Measurements from ENCODE around the gene LRRC4C.

Gene LRRC4C

DNA sequence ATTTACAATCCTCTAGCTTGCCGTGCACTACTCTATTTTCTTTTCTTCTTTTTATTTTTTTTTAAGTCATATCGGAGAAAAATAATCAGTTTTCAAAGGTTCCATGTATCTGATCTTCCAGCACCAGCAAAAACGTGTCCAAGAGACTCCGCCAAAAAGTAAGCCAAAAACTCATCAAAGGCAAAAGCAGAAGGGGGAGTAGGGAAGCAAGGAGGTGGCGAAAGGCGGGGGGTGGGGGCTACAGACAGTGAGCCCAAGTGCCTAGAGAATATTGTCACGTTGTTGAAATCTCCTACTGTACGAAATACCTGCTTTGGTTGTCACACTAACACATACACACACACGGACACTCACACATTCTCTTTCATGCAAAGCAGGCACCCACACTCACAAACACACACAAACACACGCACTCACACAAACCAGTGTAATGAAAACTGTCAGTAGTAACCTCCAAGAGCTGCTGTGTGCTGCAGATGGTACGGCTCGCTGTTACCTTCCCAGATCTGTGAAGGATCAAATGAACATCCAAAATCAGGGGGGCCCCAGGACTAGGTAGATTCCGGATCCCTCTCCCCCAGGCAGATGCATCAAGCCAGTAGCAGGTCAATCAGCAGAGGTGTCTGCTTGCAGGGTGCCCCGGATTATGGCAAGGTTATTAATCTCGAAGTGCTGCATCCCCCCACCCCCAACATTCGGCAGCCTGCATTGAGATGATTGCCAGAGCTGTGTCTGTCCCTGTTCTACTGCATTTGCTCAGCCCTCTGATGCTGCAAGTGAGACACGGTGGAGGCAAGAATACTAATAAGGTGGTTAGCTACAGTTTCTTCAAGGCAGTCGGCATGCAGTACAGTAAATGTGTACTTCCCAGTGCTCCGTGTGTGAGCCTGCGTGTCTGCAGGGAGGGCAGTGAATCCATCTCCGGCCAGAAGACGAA lies at the start of gene LRRC4C:
Gene LRRC4C, minus strand, starts transcription at position 188 of the 937 bp plus-strand sequence.
- DNase-seq (ENCODE audit: low read depth): no peak

DNA sequence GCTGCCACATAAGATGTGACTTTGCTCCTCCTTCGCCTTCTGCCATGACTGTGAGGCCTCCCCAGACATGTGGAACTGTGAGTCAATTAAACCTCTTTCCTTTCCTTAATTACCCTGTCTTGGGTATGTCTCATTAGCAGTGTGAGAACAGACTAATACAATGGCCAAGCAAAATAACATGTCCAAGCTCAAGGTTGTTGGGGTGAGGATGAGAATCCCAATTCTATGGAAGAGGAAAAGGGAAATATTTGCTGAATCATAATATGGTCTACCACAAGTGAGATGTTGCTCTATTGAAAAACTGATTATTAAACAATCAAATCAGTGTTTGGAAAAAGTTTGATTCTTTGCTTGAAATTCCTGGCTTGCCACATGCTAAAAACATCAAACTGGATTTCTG lies 48.7 kb upstream of the LRRC4C start:
- no peak for DNase-seq (ENCODE audit: low read depth)

DNA sequence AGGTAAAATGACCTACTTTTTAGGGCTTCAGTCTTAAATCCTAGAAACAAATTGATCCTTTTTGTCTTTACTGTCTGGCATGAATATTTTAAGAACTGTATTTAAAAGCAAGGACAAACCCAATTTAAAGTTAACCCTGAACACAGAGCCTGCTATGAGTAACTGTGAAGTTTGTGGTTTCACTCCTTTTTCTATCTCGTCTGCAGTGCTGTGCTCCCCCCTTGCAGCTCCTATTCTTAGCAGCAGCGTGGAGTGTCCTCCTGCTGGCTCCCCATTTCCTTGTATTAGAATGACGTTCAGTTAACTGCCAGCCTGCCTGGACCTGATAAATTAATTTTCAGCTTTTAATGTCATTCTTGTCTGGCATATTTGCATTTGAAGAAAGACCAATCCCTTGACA lies 40.0 kb upstream of the LRRC4C start:
- DNase-seq (ENCODE audit: low read depth): no peak

DNA sequence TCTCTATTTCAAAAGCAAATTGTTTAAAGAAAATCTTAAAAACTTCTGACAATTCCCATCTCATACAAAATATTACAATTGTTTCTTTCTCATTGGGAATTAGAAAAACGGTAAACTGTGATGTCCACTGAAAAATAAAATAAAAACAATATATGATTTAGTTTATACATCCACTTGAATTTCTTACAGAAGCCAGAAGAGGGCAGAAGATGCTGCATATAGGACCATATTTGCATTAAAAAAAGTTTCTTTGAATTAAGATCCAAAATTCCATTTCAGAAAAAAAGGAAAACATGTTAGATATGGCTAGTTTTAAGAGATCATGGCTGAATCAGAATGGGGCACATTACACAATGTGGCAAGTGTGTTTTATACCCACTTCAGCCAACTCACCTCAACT lies 39.3 kb upstream of the LRRC4C start:
- no peak for DNase-seq (ENCODE audit: low read depth)

DNA sequence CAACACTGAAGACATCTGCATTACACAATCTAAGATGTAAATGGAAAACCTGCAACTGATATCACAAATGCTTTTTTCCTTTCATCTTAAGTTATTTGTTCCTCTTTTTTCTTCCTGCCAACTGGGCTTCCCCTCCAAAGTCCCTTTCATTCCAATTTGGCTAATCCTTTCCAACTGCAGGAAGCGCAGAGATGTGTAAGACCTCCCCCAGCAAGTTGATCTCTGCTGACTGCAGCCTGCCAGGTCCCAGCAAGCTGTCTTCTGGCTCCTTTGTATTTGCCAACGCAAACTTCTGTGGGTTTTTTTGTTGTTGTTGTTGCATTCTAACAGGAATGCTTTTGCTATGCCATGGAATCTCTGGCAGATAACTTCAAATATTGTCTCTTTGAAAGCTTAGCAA lies 38.5 kb upstream of the LRRC4C start:
- no peak for DNase-seq (ENCODE audit: low read depth)

DNA sequence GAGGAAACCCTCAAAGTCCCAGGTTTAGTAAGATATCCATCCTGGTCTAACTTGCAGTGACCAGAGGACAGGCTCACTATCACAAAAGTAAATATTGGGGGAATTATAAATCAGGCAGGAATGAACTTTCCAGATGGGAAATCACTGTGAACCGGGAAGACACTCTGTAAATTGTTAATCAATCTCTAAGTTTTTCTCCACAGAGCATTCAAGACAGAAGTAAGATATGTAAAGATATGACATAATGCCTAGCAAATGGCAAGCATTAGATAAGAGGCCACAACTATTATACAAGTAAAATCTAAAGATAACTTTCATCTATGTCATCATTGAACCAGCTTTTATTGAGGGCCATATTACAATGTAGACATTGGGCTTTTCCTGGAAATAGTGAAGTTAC lies 35.3 kb upstream of the LRRC4C start:
- no peak for DNase-seq (ENCODE audit: low read depth)

DNA sequence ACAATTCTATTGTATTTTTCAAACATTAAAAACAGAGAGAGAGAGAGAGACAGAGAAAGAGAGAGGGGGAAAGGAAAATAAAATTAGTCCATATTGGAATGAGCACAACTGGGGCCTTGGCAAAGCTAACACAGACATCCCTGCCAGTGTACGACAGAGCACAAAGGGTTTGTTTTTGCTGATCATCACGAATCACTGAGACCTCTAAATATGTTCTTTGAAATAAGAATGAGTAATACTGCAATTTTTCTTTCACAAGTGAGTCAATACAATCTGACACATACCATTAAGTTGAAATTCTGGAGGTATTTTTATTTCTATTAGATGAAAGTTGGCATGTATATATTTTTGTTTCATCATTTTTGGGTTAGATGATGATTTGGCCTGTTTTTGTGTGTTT lies 27.0 kb upstream of the LRRC4C start:
- no peak for DNase-seq (ENCODE audit: low read depth)

DNA sequence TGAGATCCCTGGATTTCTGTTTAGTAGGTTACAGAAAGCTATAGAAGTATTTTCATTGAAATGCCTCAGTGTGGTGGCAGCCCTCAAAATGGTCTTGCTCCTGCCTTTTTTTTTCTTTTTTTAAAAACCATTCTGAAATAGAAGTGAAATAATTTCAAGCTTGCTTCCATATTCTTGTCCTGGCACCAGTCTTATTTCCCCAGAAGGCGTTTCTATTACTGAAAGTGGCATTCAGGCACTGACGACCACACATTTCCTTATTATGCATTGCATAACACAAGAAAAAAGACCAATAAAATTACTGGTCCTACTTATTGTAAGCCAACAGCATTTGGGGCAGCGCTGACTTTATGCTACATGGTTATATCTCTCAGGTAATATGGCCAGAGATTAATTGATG lies 24.5 kb upstream of the LRRC4C start:
- no peak for DNase-seq (ENCODE audit: low read depth)

DNA sequence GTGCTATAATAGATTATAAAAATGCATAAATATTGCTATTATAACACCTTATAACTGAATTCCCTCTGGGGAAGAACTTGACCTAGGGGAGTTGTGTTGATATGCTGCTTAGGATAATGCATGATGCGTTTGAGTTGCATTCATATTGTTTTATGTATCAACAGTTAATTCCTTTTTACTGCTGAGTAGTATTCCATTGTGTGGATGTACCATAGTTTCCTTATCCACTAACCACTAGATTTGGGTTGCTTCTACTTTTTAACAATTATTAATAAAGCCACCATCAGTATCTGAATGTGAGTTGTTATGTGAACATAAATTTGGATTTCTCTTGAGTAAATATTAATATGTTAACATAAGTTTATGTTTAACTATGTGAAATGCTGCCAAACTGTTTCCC lies 19.7 kb upstream of the LRRC4C start:
- no peak for DNase-seq (ENCODE audit: low read depth)

DNA sequence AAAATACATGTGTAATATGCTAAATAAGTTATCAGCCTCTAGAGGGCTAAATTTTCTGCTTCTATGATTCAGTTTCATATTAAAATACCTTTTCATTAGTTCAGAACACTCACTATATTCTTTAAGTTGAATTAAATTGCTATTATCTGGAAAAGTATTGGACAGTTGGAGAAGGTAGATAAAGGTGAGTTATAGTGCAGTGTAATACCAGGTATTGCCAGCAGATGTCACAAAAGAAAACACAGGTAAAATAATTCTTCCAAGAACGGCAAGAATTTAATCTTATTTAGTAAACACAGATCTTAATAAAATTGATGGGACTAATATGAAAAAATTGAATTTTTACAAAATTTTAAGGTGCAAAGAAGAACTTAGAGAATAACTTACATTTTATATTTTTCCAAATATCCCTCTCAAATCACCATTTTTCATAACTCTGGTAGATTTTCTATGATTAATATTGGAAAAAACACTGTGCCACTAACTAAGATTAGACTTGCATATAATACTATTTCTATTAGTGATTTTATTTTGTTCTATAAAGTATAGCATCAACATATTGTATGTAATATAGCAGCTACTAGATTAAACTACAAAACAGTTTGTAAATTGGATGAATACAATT lies 1.7 kb upstream of the LRRC4C start:
- no peak for DNase-seq (ENCODE audit: low read depth)

DNA sequence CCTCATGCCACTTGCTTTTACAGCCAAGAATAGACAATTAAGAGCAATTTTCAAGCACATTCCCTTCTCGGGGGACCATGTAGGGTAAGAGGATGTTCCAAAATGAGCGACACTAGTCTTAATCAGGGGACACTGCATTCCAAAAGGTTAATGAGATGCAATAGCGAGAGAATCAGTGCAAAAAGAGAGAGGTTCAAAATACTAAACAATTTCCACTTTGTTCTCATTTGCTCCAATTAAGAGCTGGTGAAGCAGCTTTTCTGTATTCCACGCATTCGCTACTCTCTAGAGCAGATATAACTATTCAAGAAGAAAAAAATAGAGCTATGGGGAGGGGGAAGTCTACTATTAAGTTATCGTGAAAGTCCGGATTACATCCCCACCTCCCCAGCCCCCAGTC lies 811 bp downstream of the LRRC4C start:
- no peak for DNase-seq (ENCODE audit: low read depth)

DNA sequence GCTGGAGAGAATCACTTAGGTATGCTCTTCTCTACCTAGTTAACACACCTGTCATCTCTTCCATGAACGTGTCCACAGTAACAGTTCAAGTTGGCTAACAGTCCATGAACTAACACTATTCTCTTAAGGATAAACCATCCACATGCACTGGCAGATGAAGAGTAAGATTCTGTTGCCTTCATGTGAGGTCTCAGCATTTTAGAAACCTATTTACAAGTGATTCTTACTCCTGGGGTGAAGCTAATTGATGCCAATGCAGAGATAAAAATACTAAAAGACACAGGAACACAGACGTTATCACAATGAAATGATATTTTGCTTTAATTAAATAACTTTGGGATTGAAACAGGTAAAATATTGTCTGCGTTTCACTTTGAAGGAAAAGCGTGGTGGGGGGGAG lies 1.3 kb downstream of the LRRC4C start:
- no peak for DNase-seq (ENCODE audit: low read depth)

DNA sequence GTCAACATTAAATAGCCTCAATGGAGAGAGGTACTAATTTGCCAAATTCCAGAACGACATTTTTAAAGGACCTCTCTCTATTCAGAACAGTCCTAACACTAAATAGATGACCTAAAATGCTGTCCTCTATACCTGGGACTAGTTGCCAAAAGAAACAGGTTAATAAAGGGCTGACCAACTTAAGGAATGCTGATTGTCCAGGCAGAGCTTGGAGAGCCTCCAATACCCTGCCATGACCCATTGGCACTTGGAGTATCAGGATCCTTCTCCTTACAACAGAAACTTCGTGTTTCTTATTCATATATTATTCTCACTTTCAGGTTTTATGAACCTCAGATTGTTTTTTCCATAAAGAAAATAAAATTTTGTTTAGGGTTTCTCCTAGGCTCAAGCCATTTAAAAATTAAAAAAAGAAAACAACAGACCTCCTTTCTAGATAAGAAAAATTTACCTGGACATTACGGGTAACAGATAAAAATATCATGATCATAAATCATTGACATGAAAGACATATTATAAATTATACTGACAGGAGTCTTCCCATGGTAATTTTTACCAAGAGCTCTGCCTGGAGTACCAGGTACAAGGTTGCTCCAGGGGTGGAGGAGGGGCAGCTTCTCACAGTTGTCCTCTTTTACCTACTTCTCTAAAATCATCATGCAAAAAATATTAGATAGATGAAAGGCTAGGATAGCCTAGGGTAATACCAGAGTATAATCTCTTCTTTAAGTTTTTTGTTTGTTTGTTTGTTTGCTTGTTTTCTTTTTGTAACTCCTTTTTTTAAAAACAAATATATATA lies 2.0 kb downstream of the LRRC4C start:
- no peak for DNase-seq (ENCODE audit: low read depth)

DNA sequence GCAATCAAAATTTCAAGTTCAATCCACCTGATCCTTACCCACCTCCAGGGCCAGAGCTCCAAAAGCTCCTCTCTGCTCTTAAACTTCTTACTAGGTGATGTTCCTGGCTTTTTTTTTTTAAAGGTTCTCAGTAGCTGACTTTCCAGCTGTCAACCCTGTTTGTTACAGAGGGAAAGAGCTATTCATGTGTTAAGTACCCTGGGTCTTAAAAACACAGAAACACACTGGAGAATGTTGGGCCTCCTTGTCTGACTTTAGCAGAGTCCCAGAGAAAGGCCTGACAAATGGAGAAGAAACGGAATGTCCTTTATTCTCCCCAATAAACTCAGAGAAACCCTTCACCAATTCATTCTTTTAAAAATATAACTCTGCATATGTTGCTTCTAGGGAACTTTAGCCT lies 3.2 kb downstream of the LRRC4C start:
- DNase-seq (ENCODE audit: low read depth): no peak

DNA sequence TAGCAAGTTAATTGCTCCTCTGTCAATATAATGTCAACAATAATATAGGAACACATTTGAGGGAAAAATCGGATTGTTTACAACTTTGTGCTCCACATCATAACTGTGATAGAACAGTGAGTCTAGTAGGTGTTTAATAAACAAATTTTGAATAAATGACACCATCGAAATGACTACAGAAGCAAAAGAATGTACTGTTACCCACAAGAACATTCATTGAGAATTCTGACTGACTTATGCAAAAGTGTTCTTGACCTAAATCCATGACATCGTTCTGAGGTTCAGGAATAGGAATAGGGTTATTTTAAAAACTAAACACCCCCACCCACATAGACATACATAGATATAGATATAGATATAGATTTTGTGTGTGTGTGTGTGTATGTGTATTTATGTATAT lies 8.4 kb downstream of the LRRC4C start:
- no peak for DNase-seq (ENCODE audit: low read depth)

DNA sequence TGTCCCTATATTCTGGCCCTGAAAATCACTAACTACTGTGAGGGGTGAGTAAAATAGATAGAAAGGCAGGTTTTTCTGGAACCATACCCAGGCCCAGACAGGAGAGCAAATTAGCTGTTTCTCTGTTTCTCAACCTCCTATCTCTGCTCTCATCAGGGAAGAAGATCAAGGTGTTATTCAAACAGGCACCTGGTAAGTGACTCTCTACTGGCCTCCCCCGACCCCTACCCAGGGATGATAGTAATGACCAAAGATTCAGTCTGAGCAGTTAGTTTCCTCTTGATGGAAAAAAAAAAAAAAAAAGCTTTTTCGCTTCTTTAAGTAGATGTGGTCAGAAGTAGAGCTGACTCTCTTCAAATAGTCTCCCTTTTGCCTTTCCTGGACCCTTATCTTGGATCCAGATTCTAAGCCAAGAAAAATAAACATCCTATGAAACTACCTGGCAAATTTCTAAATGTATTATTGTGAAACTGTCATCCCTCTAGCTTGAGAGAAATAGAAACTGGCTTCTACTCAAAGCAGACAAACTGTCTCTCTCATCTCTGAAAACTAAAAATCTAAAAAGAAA lies 9.9 kb downstream of the LRRC4C start:
- DNase-seq (ENCODE audit: low read depth): no peak

DNA sequence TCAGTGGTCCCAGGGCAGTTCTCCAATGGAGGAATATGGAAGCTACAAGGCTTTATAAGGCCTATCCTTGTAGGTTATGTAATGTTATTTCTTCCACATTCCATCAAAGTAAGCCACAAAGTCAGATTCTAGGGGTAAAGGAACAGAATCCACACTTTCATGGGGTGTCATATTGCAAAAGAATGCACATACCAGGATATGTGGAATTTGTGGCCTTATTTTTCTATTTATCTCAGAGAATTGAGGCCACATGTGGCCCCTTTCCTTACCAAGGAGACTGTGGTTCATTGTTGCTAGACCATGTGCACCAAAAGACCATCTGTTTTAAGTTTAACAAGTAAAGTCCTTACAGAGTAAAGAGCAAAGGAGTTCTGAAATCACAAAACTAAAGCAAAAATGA lies 12.9 kb downstream of the LRRC4C start:
- no peak for DNase-seq (ENCODE audit: low read depth)

DNA sequence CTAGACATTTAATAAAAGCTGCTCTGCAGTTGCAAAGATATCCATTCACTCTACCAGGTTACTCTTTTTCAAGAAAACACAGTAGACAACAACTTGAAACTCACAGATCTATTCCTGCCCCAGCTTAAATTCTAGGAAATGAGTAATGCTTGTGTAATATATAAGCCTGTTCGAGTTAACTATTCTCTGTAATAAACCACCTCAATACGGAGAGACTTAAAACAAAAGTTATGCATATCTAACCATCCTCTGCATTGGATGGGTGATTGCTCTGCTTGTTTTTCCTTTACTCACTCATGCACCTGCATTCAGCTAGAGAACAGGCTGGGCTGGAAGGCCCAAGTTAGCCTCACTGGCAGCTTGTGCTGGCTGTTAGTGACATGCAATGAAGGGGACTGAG lies 13.3 kb downstream of the LRRC4C start:
- no peak for DNase-seq (ENCODE audit: low read depth)

DNA sequence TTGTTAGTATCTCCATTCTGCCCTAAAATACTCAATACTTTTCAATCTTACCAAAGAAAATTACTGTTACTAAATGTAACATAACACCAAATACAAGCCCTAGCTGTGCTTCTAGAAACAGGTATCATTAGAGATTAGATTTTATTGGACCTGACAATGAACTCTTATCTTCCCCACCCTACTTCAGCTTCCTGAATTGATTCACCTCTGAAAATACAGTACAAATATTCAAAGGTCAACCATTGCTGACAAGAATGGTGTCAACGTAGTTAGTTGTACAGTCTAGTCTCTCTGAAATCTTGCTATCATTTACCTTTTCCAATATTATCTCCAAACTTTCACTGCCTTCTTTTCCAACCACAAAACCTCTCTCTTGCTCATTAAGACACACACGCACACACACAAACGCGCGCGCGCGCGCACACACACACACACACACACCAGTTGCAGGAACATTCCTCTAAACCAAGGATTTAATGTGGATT lies 22.4 kb downstream of the LRRC4C start:
- no peak for DNase-seq (ENCODE audit: low read depth)

DNA sequence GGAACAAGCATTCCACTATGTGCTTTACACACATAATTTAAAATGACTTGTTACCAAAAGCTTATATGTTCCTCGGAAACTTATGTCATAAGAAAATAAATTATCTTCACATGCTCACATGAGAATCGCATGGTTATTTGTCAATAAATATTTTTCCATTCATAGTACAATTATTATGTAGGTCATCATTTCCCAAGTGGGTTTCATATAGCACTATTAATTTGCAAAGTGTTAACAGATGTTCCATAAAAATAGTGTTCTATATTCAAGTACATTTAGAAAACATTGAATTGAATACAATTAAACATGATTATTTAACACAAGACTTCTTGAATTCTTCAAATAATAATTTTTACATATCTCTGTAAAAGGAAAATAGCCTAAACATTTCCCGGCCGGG lies 23.9 kb downstream of the LRRC4C start:
- no peak for DNase-seq (ENCODE audit: low read depth)

DNA sequence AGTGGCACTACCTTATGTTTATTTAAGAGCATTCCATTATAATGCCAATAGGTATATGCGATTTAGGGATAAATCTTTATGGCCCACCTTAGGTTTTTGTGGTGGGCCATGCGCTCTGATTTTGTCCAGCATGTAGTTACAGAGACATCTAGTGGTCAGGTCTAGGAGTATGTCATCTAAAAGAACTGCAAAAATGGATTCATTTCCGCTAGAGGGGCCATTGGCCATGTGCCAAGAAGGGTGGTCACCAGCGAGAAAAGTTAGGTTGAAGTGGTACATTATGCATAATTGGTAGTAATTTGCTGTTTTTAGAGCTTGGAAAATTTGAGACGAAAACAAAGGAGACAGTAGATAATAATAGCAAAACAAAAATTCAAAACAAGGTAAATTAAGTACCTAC lies 27.7 kb downstream of the LRRC4C start:
- no peak for DNase-seq (ENCODE audit: low read depth)

DNA sequence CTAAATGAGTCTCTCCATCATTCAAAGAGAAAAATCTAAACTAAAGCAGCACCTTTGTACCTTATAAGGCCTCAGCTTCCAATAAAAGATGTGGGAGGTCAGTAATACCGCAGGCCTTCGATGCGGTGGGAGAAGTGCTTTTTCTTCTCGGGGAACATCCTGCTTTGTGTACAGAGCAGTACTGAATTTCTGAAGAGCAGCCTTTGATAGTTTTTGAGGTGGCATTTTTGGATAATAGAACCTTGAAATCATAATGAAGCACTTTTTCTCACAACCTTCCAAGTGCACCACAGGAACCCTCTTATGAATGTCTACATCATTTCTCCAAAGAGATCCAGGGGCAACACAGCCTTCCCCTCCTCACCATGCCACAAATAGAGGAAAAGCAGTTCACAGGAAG lies 39.6 kb downstream of the LRRC4C start:
- no peak for DNase-seq (ENCODE audit: low read depth)
